Bronchial epithelial cell (primary cell): Measurements from ENCODE around the gene ZNF217. TPM values are rescaled to one million over a fixed set of nuclear protein-coding genes. Genes with fewer than 3 reads are reported as not detected.

Experiments used
- DNase-seq: peaks from one replicate; pipeline ENCODE4 v3.0.0-alpha.2; 2010; ENCODE audit warnings: low read depth
- FAIRE-seq: peaks from 2 replicates; lab custom pipeline; 2011; peaks lifted over from hg19 to GRCh38; lab: Jason Lieb, UNC
- H3K27me3 ChIP-seq: 2 replicates; pipeline ENCODE4 v1.5.1; 2011; ENCODE audit warnings: low read length; ENCODE audit not compliant: control insufficient read depth, insufficient read depth
- H3K36me3 ChIP-seq: 2 replicates; pipeline ENCODE4 v1.5.1; 2011; ENCODE audit warnings: low read length; ENCODE audit not compliant: control insufficient read depth, insufficient read depth
- H3K4me3 ChIP-seq: 2 replicates; pipeline ENCODE4 v1.5.1; 2011; ENCODE audit warnings: mild to moderate bottlenecking, low read depth, low read length, control low read depth
- total RNA-seq: library from RNA; depleted of rRNA; stranded (reverse); fragments of >200 nt; gene quantifications from 2 replicates; pipeline ENCODE4 v1.2.1, GENCODE V29; 2014
- TF ChIP-seq, protein P1 (sequence below): IDR thresholded peaks from 2 replicates; pipeline ENCODE4 v1.5.1; 2011; ENCODE audit warnings: mild to moderate bottlenecking, moderate library complexity, low read length, control low read depth, inconsistent platforms; ENCODE audit not compliant: insufficient read depth, severe bottlenecking

The ZNF217 gene
- total RNA-seq, 1 donor from 2014 or later, result 24.7 TPM

DNA sequence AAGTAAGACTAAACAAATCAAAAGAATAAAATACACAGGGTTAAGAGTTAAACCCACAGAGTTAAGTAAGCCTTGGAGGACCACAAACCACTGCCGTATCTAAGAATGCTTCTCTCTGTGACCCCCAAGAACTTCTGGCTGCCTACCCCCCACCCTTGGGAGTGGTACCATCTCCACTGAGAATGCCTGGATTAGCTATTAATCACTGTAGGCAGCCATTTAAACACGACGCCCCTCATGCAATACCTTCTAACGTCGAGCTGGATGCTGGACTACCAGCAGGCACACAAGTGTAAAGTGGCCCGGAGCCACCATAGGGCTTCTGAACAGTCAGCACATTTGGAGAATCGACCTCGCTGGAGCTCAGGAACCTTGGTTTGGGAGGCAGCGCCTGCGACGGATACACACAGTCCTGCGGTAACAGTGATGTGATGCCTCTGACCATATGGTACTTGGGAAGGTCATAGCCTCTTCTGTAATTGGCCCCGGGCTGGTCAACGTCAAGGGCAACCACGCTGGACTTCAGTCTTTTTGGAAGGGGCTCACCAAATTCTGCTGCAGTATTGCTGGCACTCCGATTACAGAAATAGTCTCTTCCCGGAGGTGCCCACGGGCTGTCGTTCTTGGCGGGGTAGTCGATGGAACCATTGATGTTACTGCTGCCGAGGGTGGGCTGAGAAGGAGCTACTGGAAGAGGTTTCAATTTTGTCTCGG, 18.0 kb downstream of the ZNF217 start:
- DNase-seq (no peak), FAIRE-seq (no peak)
- Histone ChIP-seq H3K27me3 (no peaks in the 10 kb centered on the region), H3K36me3 (peaks cover 44% of the 10 kb centered on the region), H3K4me3 (no peak overlapping the region)
- TF ChIP-seq, protein P1, sequence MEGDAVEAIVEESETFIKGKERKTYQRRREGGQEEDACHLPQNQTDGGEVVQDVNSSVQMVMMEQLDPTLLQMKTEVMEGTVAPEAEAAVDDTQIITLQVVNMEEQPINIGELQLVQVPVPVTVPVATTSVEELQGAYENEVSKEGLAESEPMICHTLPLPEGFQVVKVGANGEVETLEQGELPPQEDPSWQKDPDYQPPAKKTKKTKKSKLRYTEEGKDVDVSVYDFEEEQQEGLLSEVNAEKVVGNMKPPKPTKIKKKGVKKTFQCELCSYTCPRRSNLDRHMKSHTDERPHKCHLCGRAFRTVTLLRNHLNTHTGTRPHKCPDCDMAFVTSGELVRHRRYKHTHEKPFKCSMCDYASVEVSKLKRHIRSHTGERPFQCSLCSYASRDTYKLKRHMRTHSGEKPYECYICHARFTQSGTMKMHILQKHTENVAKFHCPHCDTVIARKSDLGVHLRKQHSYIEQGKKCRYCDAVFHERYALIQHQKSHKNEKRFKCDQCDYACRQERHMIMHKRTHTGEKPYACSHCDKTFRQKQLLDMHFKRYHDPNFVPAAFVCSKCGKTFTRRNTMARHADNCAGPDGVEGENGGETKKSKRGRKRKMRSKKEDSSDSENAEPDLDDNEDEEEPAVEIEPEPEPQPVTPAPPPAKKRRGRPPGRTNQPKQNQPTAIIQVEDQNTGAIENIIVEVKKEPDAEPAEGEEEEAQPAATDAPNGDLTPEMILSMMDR, result no peak

GRCh38 chr20:53574819-53575218, 18.8 kb downstream of the ZNF217 start:
- FAIRE-seq (no peak), DNase-seq (no peak)
- TF ChIP-seq, protein P1, result no peak
- Histone ChIP-seq H3K4me3 (no peak overlapping the region), H3K36me3 (peaks cover 42% of the 10 kb centered on the region), H3K27me3 (no peaks in the 10 kb centered on the region)

DNA sequence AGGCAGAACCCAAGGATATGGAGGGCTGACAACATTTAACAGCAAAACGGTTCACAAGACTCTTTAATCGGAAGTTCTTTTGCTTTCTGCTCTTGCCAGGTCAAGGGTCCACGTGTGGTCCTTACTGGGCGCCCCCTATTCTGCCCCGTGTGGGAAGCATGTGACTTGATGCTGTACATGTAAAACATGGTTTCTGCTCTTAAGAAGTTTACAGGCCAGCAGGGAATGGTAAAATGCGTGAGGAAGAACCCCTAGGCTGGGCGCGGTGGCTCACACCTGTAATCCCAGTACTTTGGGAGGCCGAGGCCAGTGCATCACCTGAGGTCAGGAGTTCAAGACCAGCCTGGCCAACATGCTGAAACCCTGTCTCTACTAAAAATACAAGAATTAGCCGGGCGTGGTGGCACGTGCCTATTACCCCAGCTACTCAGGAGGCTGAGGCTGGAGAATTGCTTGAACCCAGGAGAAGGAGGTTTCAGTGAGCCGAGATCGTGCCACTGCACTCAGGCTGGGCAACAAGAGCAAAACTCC, 19.3 kb downstream of the ZNF217 start:
- Histone ChIP-seq H3K36me3 (peaks cover 44% of the 10 kb centered on the region), H3K27me3 (no peaks in the 10 kb centered on the region), H3K4me3 (no peak overlapping the region)
- FAIRE-seq (no peak), DNase-seq (no peak)
- TF ChIP-seq, protein P1, result no peak

DNA sequence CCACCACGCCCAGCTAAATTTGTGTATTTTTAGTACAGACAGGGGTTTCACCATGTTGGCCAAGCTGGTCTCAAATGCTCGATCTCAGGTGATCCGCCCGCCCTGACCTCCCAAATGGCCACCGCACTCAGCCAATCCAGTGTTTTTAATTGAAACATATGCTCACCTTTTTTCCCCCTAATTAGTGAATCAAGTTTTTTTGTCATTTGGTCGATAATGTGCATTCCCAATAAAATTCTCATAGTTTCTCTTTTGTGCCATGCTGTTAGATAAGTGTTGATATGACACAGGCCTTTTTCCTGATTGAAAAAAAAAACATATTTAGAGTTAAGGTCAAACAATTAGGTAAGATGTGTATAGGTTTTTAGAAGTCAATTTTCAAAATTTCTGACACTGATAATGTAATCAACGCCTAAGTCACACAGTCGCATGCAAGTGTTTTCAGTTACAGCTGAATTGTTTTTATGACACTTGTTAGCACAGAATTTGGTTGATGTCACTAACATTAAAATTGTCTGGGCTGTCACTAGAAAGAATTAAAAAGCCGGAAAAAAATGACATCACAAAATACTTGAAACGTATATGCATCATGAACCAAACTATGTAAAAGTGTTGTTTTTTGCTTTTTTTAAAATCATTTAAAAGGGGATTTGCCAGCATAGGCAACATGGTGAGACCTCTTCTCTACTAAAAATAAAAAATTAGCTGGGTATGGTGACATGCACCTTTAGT, 21.9 kb downstream of the ZNF217 start:
- no peak overlapping the region for H3K4me3 ChIP-seq
- FAIRE-seq, result no peak
- H3K36me3 ChIP-seq, result peaks cover 42% of the 10 kb centered on the region
- TF ChIP-seq, protein P1, result no peak
- DNase-seq, result no peak
- no peaks in the 10 kb centered on the region for H3K27me3 ChIP-seq

DNA sequence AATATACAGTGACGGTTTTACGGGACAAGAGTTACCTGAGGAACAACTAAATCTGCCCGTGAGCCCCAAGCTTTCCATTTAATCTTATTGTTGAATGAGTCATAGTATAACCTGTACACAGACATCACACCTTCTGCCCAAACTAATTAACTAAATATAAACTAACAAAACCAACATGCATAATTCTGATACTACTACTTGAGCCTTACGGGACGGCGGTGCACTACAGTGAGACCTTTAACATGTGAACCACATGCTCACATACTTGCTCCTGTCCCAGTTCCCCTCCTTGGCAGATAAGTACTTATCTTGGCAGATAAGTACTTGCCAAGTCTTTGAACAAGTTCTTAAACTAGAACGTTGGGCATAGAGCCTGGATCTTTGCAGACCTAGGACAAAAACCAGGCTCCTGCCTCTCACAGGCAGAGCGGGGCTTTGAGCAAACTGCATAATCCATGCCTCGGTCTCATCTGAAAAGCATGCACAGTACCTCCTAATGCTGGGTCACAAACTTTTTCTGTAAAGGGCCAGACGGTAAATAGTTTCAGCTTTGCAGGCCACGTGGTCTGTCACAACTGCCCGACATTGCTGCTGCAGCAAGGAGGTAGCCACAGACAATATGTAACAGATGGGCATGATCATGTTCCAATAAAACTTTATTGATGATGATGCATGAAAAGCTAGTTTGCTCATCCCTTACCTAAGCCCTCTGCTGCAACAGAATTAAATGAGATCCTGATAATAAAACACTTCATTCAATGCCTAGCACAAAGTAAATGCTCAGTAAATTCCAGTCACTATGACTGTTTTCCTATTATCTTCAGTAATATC, 23.0 kb downstream of the ZNF217 start:
- no peak overlapping the region for H3K4me3 ChIP-seq
- no peak for FAIRE-seq
- no peaks in the 10 kb centered on the region for H3K27me3 ChIP-seq
- peaks cover 36% of the 10 kb centered on the region for H3K36me3 ChIP-seq
- TF ChIP-seq, protein P1, result no peak
- no peak for DNase-seq
